HepG2 (cell line): ENCODE measurements around the gene TK2. TPM values are rescaled to one million over a fixed set of nuclear protein-coding genes. Genes with fewer than 3 reads are reported as not detected.
A peak's percentile ranks its signal among the peaks of the same experiment; 100 is the strongest.

Source experiments
- HDAC1 ChIP-seq: sonication (generic); formaldehyde crosslinking; IDR thresholded peaks from 2 replicates; pipeline ENCODE4 v1.5.1; 2020; ENCODE audit warnings: mild to moderate bottlenecking, missing genetic modification reagents
- HNRNPK ChIP-seq: fragments of 200-400 bp; formaldehyde crosslinking; IDR thresholded peaks from 2 replicates; pipeline ENCODE4 v1.6.1; 2018; ENCODE audit warnings: low read length, low read depth, moderate library complexity, mild to moderate bottlenecking; ENCODE audit not compliant: poor library complexity, severe bottlenecking
- JUN ChIP-seq: sonication (generic); formaldehyde crosslinking; IDR thresholded peaks from 2 replicates; pipeline ENCODE4 v1.4.0; 2020; ENCODE audit warnings: mild to moderate bottlenecking, missing genetic modification reagents
- KLF16 ChIP-seq, 2 experiments: sonication (generic) in 1 of 2; formaldehyde crosslinking in 1 of 2; IDR thresholded peaks; 2 replicates each; pipeline versions ENCODE4 v1.6.1 to v1.8.0; 2016 to 2023; ENCODE audit warnings: missing genetic modification reagents in 2 of 2, missing compliant biosample characterization in 1 of 2
- KLF9 ChIP-seq: IDR thresholded peaks from 2 replicates; pipeline ENCODE4 v1.6.1; 2016; ENCODE audit warnings: low read depth
- MAFF ChIP-seq: IDR thresholded peaks from 2 replicates; pipeline ENCODE4 v1.6.1; 2011; ENCODE audit warnings: low read depth, low read length, improper control_type of control experiment
- MED8 ChIP-seq: sonication (generic); formaldehyde crosslinking; IDR thresholded peaks from 2 replicates; pipeline ENCODE4 v1.8.1; 2023; ENCODE audit warnings: mild to moderate bottlenecking, missing genetic modification reagents; ENCODE audit not compliant: insufficient replicate concordance
- MEIS2 ChIP-seq: sonication (generic); formaldehyde crosslinking; IDR thresholded peaks from 2 replicates; pipeline ENCODE4 v1.9.0; 2021; ENCODE audit warnings: mild to moderate bottlenecking, missing genetic modification reagents
- NFYC ChIP-seq: IDR thresholded peaks from 2 replicates; pipeline ENCODE4 v1.6.1; 2016; ENCODE audit warnings: missing genetic modification reagents, missing compliant biosample characterization
- RFX1 ChIP-seq: fragments of 450-650 bp; IDR thresholded peaks from 2 replicates; pipeline ENCODE4 v1.6.1; 2017
- SATB2 ChIP-seq: sonication (generic); formaldehyde crosslinking; IDR thresholded peaks from 2 replicates; pipeline ENCODE4 v1.5.0; 2020; ENCODE audit warnings: missing genetic modification reagents
- SETDB1 ChIP-seq: sonication (generic); formaldehyde crosslinking; IDR thresholded peaks from 2 replicates; pipeline ENCODE4 v1.5.1; 2020; ENCODE audit warnings: missing genetic modification reagents, mild to moderate bottlenecking, borderline replicate concordance
- SIN3B ChIP-seq: fragments of 150-350 bp; IDR thresholded peaks from 2 replicates; pipeline ENCODE4 v1.6.1; 2014; ENCODE audit warnings: low read length
- SP1 ChIP-seq, 2 experiments: fragments of 450-650 bp in 1 of 2; sonication (generic) in 1 of 2; formaldehyde crosslinking in 1 of 2; IDR thresholded peaks; 2 replicates each; pipeline versions ENCODE4 v1.4.0 to v1.6.1; 2016 to 2020; ENCODE audit warnings: missing genetic modification reagents in 1 of 2
- ZBTB10 ChIP-seq: sonication (generic); formaldehyde crosslinking; IDR thresholded peaks from 2 replicates; pipeline ENCODE4 v1.4.0; 2020; ENCODE audit warnings: missing genetic modification reagents, borderline replicate concordance
- ZFX ChIP-seq: sonication (generic); formaldehyde crosslinking; IDR thresholded peaks from 2 replicates; pipeline ENCODE4 v1.4.0; 2020; ENCODE audit warnings: mild to moderate bottlenecking, low read depth, missing genetic modification reagents, moderate library complexity
- ZNF260 ChIP-seq: sonication (generic); formaldehyde crosslinking; IDR thresholded peaks from 2 replicates; pipeline ENCODE4 v1.4.0; 2020; ENCODE audit warnings: missing genetic modification reagents, low read depth, mild to moderate bottlenecking, borderline replicate concordance
- ZNF451 ChIP-seq: sonication (generic); formaldehyde crosslinking; IDR thresholded peaks from 2 replicates; pipeline ENCODE4 v1.5.0; 2020; ENCODE audit warnings: mild to moderate bottlenecking, missing genetic modification reagents
- polyA plus RNA-seq, 8 experiments: library from polyadenylated mRNA; depleted of rRNA in 3 of 8; stranded (reverse) in 7 of 8; unstranded in 1 of 8; fragments of >200 nt; fragmentation: Illumina TruSeq in 4 of 8; extraction: Trizol in 4 of 8; gene quantifications; 2 replicates each; pipeline versions ENCODE4 v1.2.1 to v1.2.3, GENCODE V29; 2011 to 2016; ENCODE audit warnings: low read depth in 4 of 8, missing spikeins in 1 of 8, mixed read lengths in 1 of 8; ENCODE audit not compliant: insufficient read depth in 1 of 8
- total RNA-seq, 5 experiments: library from RNA; depleted of rRNA; stranded (reverse); fragments of >200 nt; fragmentation: Illumina TruSeq; extraction: Trizol; gene quantifications; 2 replicates each; pipeline ENCODE4 v1.2.3, GENCODE V29; 2016; ENCODE audit warnings: low read depth in 1 of 5
- TF ChIP-seq, protein P1 (sequence below): IDR thresholded peaks from 2 replicates; pipeline ENCODE4 v1.6.1; 2018; ENCODE audit warnings: missing genetic modification reagents
- TF ChIP-seq, protein P2 (sequence below): sonication (generic); formaldehyde crosslinking; IDR thresholded peaks from 2 replicates; pipeline ENCODE4 v1.4.0; 2020; ENCODE audit warnings: missing genetic modification reagents

TK2 gene
- total and polyA plus RNA-seq, 2 of the 13 experiments (the other 11 are each of a cell fraction or from before 2014, with no cell fraction given): 18.7 to 21.0 TPM

DNA sequence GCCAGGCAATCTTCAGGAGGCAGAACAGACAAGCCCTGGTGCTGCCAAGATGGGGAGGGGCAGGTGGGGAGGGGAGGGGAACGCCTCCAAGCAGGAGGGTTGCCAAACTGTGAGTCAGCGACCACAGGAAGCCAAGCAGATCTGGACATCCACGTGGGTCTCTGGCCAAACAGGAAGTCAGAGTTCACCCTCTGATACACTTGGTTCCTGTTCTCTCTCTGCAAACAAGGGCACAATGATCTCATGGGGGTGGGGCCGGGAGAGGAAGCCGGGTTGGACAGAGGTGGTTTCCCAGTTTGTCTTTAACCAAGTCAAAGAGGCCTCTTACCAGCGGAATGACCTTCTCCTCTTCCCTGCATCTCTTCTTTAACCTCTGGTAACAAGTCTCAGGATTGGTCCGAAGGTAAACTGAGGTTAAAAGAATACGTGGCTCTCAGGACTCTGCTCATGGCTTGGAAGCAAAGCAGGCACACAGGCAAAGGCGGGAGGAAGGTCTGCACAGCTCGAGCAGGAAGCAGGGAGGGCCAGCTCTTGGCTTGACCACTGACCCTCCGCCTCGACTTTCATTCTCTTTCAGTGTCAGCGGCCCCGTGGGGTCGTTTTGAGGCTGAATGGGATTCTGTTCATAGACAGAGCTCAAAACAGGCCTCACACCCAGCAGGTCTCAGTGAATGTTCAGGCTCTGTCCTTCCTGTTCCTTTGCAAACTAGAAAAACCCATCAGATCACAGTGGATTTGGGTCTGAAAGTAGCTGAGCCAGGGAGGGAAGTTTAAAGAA lies 32.9 kb downstream of the TK2 start (continued):
- TF ChIP-seq KLF16 (CRISPR knock-in tag; IDR thresholded peaks at IDR 0.05) (peak in 1 of 2 experiments; percentile 91; a peak in 2 of 4 replicates), MED8 (no peak), MAFF (peak; percentile 26; the same call in 1 of the 2 replicates), MEIS2 (peak; percentile 74), SETDB1 (CRISPR knock-in tag) (no peak), ZNF451 (CRISPR knock-in tag) (peak; percentile 28; the same call in 1 of the 2 replicates), HNRNPK (no peak), KLF9 (CRISPR knock-in tag) (peak; percentile 81), ZBTB10 (CRISPR knock-in tag) (no peak), ZFX (peak; percentile 80), SP1 (IDR thresholded peaks at IDR 0.05) (no peak), SP1 (CRISPR knock-in tag; IDR thresholded peaks at IDR 0.05) (peak; percentile 58; the same call in 1 of the 2 replicates), HDAC1 (CRISPR knock-in tag) (peak; percentile 95), SATB2 (no peak), ZNF260 (no peak), RFX1 (no peak), NFYC (peak; percentile 43; the same call in 1 of the 2 replicates), SIN3B (no peak), JUN (CRISPR knock-in tag) (peak; percentile 99)
- TF ChIP-seq, protein P1, sequence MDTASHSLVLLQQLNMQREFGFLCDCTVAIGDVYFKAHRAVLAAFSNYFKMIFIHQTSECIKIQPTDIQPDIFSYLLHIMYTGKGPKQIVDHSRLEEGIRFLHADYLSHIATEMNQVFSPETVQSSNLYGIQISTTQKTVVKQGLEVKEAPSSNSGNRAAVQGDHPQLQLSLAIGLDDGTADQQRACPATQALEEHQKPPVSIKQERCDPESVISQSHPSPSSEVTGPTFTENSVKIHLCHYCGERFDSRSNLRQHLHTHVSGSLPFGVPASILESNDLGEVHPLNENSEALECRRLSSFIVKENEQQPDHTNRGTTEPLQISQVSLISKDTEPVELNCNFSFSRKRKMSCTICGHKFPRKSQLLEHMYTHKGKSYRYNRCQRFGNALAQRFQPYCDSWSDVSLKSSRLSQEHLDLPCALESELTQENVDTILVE (CRISPR knock-in tag): peak; percentile 74; the same call in 1 of the 2 replicates
- TF ChIP-seq, protein P2, sequence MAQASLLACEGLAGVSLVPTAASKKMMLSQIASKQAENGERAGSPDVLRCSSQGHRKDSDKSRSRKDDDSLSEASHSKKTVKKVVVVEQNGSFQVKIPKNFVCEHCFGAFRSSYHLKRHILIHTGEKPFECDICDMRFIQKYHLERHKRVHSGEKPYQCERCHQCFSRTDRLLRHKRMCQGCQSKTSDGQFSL: 0 out of 2 replicates have a peak, but pooled peaks have one; percentile 22
